GM10266 (cell line): Measurements from ENCODE around the gene RNF112.

ENCODE experiments used
- DNase-seq: peaks from one replicate; pipeline ENCODE4 v3.0.0; 2012; ENCODE audit errors: extremely low spot score
- CTCF ChIP-seq: IDR thresholded peaks from 2 replicates; pipeline ENCODE4 v1.5.1; 2012; ENCODE audit warnings: mild to moderate bottlenecking, low read depth; ENCODE audit not compliant: control insufficient read depth, insufficient read depth; ENCODE audit errors: missing control alignments

RNF112 gene

GRCh38 chr17:19415806-19416775 lies 5.1 kb downstream of the RNF112 start:
- no peak for TF ChIP-seq CTCF
- DNase-seq: no peak

- no peak for TF ChIP-seq CTCF
- no peak for DNase-seq
Measured at GRCh38 chr17:19417611-19418010, 6.6 kb downstream of the RNF112 start.

GRCh38 chr17:19418251-19418992 lies 7.4 kb downstream of the RNF112 start:
- no peak for DNase-seq
- no peak for TF ChIP-seq CTCF

GRCh38 chr17:19421219-19421618 lies 10.2 kb downstream of the RNF112 start:
- no peak for TF ChIP-seq CTCF

GRCh38 chr17:19421926-19422325 lies 10.9 kb downstream of the RNF112 start:
- TF ChIP-seq CTCF: no peak
- DNase-seq: no peak

More at GRCh38 chr17:19421219-19421618, 10.2 kb downstream of the RNF112 start:
- no peak for DNase-seq

GRCh38 chr17:19424934-19425868 lies 14.2 kb downstream of the RNF112 start:
- no peak for DNase-seq

More at GRCh38 chr17:19424934-19425868, 14.2 kb downstream of the RNF112 start:
- TF ChIP-seq CTCF: no peak
